ENCODE measurements around the gene ECD. TPM values are rescaled to one million over a fixed set of nuclear protein-coding genes. Genes with fewer than 3 reads are reported as not detected.
A peak's percentile ranks its signal among the peaks of the same experiment; 100 is the strongest.

The ECD gene
- total RNA-seq, 2 donors from 2014 or later = 14.4 to 20.7 TPM

- Histone ChIP-seq H3K4me1 (no peaks in the 10 kb centered on the region), H3K27ac (no peak overlapping the region), H3K27me3 (no peaks in the 10 kb centered on the region), H3K4me3 (no peak overlapping the region), H3K36me3 (peaks cover 23% of the 10 kb centered on the region), H3K9me3 (no peaks in the 10 kb centered on the region)
- peak; percentile 62 for DNase-seq (ENCODE audit: low spot score)
- no peak for TF ChIP-seq CTCF (IDR thresholded peaks at IDR 0.05)
These were observed 40.1 kb upstream of the ECD start for GRCh38 chr10:73207883-73208282.

DNA sequence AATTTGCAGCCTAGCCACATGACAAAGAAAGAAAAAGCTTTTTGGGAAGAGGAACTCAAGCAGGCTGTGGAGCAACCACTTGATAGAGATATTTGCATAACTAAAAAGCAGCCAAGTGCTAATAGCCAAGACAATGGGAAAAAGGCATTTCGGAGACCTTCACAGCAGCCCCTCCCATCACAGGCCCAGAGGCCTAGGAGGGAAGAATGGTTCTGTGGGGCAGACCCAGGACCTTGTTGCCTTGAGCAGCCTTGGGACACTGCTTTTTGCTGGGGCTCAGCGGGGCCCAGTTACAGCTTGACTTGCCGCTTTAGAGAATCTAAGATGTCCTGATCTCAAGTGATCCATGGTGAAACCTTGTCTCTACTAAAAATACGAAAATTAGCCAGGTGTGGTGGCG lies 38.6 kb upstream of the ECD start:
- TF ChIP-seq CTCF (IDR thresholded peaks at IDR 0.05) = no peak
- no peak overlapping the region for H3K4me3 ChIP-seq
- no peaks in the 10 kb centered on the region for H3K9me3 ChIP-seq
- DNase-seq (ENCODE audit: low spot score) = no peak
- peaks cover 18% of the 10 kb centered on the region for H3K36me3 ChIP-seq
- H3K27ac ChIP-seq = no peak overlapping the region
- no peaks in the 10 kb centered on the region for H3K27me3 ChIP-seq
- no peaks in the 10 kb centered on the region for H3K4me1 ChIP-seq

GRCh38 chr10:73205890-73206289 lies 38.1 kb upstream of the ECD start:
- no peak overlapping the region for H3K27ac ChIP-seq
- peaks cover 13% of the 10 kb centered on the region for H3K36me3 ChIP-seq
- no peak for TF ChIP-seq CTCF (IDR thresholded peaks at IDR 0.05)

GRCh38 chr10:73205081-73205480 lies 37.3 kb upstream of the ECD start:
- no peaks in the 10 kb centered on the region for H3K9me3 ChIP-seq
- H3K4me3 ChIP-seq = no peak overlapping the region
- H3K27ac ChIP-seq = no peak overlapping the region
- no peaks in the 10 kb centered on the region for H3K27me3 ChIP-seq
- peaks cover 5% of the 10 kb centered on the region for H3K36me3 ChIP-seq
- no peak for TF ChIP-seq CTCF (IDR thresholded peaks at IDR 0.05)
- H3K4me1 ChIP-seq = no peaks in the 10 kb centered on the region
- DNase-seq (ENCODE audit: low spot score) = no peak

More at GRCh38 chr10:73205890-73206289, 38.1 kb upstream of the ECD start:
- Histone ChIP-seq H3K9me3 (no peaks in the 10 kb centered on the region), H3K4me1 (no peaks in the 10 kb centered on the region), H3K27me3 (no peaks in the 10 kb centered on the region), H3K4me3 (no peak overlapping the region)
- no peak for DNase-seq (ENCODE audit: low spot score)

DNA sequence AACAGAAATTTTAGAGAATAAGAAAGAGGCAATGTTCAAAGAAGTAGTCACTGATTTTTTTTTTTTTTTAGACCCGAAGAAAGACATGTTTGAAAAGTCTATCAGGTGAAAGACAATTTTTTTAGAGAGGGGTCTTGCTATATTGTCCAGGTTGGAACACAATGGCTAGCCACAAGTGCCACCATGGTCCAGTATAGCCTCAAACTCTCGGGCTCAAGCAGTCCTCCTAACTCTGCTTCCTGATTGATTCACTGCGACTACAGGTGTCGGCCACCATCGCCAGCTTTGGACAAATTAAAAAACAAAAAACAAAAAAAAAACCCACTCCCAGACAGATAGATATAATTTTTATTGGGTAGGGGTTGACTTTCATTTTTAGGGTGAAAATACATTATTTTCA lies 22.4 kb upstream of the ECD start:
- TF ChIP-seq CTCF (IDR thresholded peaks at IDR 0.05) = no peak
- peaks cover 9% of the 10 kb centered on the region for H3K36me3 ChIP-seq

DNA sequence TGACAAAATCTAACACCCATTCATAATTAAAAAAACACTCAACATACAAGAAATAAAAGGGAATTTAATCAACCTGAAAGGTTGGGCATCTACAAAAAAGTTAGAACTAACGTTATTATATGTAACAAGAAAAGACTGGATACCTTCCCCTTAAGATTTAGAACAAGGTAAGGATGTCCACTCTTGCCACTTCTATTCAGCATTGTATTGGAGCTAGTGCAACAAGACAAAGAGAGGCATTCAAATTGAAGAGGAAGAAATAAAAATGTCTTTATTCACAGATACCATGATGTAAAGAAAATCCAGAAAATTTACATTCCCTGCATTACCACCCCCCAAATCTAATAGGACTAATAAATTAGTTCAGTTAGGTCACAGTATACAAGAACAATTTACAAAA lies 18.5 kb upstream of the ECD start:
- H3K36me3 ChIP-seq = peaks cover 10% of the 10 kb centered on the region
- no peaks in the 10 kb centered on the region for H3K9me3 ChIP-seq
- TF ChIP-seq CTCF (IDR thresholded peaks at IDR 0.05) = no peak
- no peaks in the 10 kb centered on the region for H3K27me3 ChIP-seq
- H3K4me3 ChIP-seq = no peak overlapping the region
- H3K27ac ChIP-seq = no peak overlapping the region
- no peak for DNase-seq (ENCODE audit: low spot score)
- H3K4me1 ChIP-seq = no peaks in the 10 kb centered on the region

More for the DNA sequence above, 22.4 kb upstream of the ECD start:
- Histone ChIP-seq H3K9me3 (no peaks in the 10 kb centered on the region), H3K4me3 (no peak overlapping the region), H3K4me1 (no peaks in the 10 kb centered on the region), H3K27ac (no peak overlapping the region), H3K27me3 (no peaks in the 10 kb centered on the region)
- DNase-seq (ENCODE audit: low spot score) = no peak

All from right atrium auricular region (tissue), 2 donors.